HAP-1 (cell line): Measurements from ENCODE around the gene ABCC6.
"Not testable (repeated sequence)": the region's sequence is repeated elsewhere in the genome, so short reads cannot be mapped to it uniquely, and the experiment has no call there.

ENCODE experiments used
- DNase-seq, 2 experiments: peaks; one replicate each; pipeline ENCODE4 v3.0.0-alpha.2; 2016 to 2020; ENCODE audit warnings: low spot score in 2 of 2
- H3K27me3 ChIP-seq: fragments of 250-450 bp; sonication (Bioruptor Pico); 2 replicates; pipeline ENCODE4 v1.5.1; 2020; ENCODE audit warnings: low read depth, mild to moderate bottlenecking, moderate library complexity
- H3K36me3 ChIP-seq: fragments of 250-450 bp; sonication (Bioruptor Pico); replicated peaks from 2 replicates; pipeline ENCODE4 v1.5.1; 2020; ENCODE audit warnings: mild to moderate bottlenecking
- H3K4me1 ChIP-seq: fragments of 250-450 bp; sonication (Bioruptor Pico); 2 replicates; pipeline ENCODE4 v1.5.1; 2020; ENCODE audit warnings: mild to moderate bottlenecking
- H3K4me3 ChIP-seq: fragments of 250-450 bp; sonication (Bioruptor Pico); 2 replicates; pipeline ENCODE4 v1.5.1; 2020; ENCODE audit warnings: mild to moderate bottlenecking, moderate library complexity
- H3K9me3 ChIP-seq: fragments of 250-450 bp; sonication (Bioruptor Pico); 2 replicates; pipeline ENCODE4 v1.5.1; 2020; ENCODE audit warnings: mild to moderate bottlenecking, moderate library complexity
- in situ Hi-C: fragments of 300-500 bp; cut with MboI; formaldehyde crosslinking; loops from 3 replicates; pipeline ENCODE4 v1.14.3; 2020; ENCODE audit warnings: low sequenced_read_pairs, inconsistent platforms, mixed read lengths

The ABCC6 gene

DNA sequence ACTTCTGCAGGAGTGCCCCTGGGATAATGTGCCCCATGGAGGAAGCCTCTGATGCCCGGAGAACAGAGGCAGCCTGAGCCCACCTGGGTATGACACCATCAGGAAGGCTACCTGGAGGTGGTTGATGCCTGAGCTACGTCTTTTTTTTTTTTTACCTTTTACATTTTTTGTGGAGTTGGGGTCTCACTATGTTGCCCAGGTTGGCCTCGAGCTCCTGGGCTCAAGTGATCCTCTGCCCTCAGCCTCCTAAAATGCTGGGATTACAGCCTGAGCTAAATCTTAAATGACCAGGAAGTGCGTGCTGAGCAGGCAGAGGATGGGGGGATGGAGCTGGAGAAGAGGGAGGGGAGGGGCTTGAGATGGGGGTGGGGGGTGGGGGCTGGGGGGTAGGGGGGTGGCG is 32.7 kb downstream of the ABCC6 start:
- H3K27me3 ChIP-seq, result no peaks in the 10 kb centered on the region
- in situ Hi-C loops, result no loop called here
- DNase-seq, result no peak
- H3K4me3 ChIP-seq, result no peak overlapping the region
- no peaks in the 10 kb centered on the region for H3K36me3 ChIP-seq
- no peaks in the 10 kb centered on the region for H3K4me1 ChIP-seq
- H3K9me3 ChIP-seq, result no peaks in the 10 kb centered on the region

DNA sequence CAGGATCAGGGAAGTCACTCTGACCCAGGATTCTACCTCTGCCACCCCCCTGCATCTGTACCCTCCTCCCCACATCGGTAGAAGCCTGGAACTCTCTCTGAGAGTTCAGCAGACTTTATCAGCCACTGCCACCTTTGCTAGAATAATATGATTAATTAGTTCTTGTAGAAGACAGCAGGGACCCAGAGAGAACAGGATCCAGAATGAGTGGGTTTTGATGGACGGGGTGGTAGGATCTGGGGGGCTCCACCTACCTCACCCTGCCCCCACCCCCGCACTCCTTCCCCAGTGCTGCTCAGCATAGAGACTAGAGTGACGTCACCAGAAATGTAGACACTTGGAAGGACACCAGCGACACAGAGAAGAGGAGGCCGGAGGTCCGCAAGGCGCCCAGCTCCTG is 33.5 kb downstream of the ABCC6 start:
- no peak overlapping the region for H3K4me3 ChIP-seq
- no peaks in the 10 kb centered on the region for H3K9me3 ChIP-seq
- in situ Hi-C loops, result no loop called here
- H3K27me3 ChIP-seq, result no peaks in the 10 kb centered on the region
- H3K36me3 ChIP-seq, result no peaks in the 10 kb centered on the region
- no peak for DNase-seq
- H3K4me1 ChIP-seq, result no peaks in the 10 kb centered on the region

DNA sequence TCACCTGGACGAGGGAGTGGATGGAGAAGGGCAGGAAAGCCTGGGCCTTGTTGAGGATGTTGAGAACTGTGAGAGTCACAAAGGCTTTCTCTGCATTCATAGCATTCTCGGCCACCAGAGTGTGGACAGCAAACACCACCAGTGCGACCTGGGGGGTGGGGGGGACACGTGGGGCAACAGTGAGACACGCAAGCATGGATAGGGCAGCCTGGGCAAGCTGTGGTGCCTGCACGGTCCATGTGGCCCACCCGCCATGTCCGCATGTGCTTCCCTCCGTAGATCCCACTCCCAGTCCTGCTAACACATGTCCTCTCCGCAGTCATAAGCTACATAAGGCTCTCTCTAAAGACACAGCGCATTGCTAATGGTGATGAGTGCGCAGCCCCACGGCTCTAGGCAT is 34.5 kb downstream of the ABCC6 start:
- Histone ChIP-seq H3K4me1 (no peaks in the 10 kb centered on the region), H3K9me3 (no peaks in the 10 kb centered on the region), H3K36me3 (no peaks in the 10 kb centered on the region), H3K27me3 (no peaks in the 10 kb centered on the region), H3K4me3 (no peak overlapping the region)
- in situ Hi-C loops, result no loop called here
- no peak for DNase-seq

GRCh38 chr16:16186820-16187219 is 36.5 kb downstream of the ABCC6 start:
- H3K9me3 ChIP-seq, result no peaks in the 10 kb centered on the region
- H3K4me1 ChIP-seq, result no peaks in the 10 kb centered on the region
- H3K27me3 ChIP-seq, result no peaks in the 10 kb centered on the region
- H3K36me3 ChIP-seq, result no peaks in the 10 kb centered on the region
- no peak overlapping the region for H3K4me3 ChIP-seq
- in situ Hi-C loops, result no loop called here
- DNase-seq, result no peak

DNA sequence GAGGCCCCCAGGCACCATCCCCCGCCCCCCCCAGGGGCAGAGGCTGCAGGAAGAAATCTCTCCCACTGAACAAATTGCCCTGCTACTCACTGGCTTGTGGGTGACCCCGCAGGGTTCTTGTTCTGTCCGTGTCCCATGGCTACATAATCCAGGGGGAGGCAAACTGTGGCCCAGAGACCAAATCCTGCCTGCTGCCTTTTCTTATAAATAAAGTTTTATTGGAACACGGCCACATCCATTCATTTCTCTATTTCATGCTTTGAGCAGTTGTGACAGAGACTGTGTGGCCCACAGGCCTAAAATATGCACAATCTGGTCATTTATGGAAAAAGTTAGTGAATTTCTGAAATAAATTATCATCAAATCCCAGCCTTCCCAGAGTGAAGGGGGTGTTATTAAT is 38.2 kb downstream of the ABCC6 start:
- DNase-seq, result no peak
- Histone ChIP-seq H3K4me1 (no peaks in the 10 kb centered on the region), H3K4me3 (no peak overlapping the region), H3K36me3 (no peaks in the 10 kb centered on the region), H3K27me3 (no peaks in the 10 kb centered on the region), H3K9me3 (no peaks in the 10 kb centered on the region)
- in situ Hi-C loops, result no loop called here

- in situ Hi-C loops, result no loop called here
- Histone ChIP-seq H3K4me1 (no peaks in the 10 kb centered on the region), H3K27me3 (no peaks in the 10 kb centered on the region), H3K36me3 (no peaks in the 10 kb centered on the region), H3K9me3 (no peaks in the 10 kb centered on the region), H3K4me3 (no peak overlapping the region)
- no peak for DNase-seq
Observed at GRCh38 chr16:16184594-16184993, 38.7 kb downstream of the ABCC6 start.

DNA sequence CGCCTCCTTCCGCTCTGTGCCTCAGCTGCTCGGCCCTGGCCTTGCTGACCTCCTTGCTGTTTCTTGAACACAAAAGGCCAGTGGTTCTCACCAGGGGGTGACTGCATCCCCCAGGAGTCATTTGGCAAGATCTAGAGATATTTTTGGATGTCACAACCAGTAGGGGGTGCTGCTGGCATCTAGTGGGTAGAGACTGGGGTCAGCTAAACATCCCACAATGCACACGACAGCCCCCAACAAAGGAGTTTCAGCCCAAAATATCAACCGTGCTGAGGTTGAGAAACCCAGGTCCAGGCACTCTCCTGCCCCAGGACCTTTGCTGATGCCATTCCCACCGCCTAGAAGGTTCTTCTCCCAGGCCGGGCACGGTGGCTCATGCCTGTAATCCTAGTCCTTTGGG is 39.7 kb downstream of the ABCC6 start:
- no peak overlapping the region for H3K4me3 ChIP-seq
- in situ Hi-C loops, result no loop called here
- no peaks in the 10 kb centered on the region for H3K27me3 ChIP-seq
- DNase-seq, result peak in 1 of 2 experiments; percentile 54
- no peaks in the 10 kb centered on the region for H3K9me3 ChIP-seq
- no peaks in the 10 kb centered on the region for H3K36me3 ChIP-seq
- no peaks in the 10 kb centered on the region for H3K4me1 ChIP-seq

GRCh38 chr16:16182918-16183317 is 40.4 kb downstream of the ABCC6 start:
- H3K4me3 ChIP-seq, result no peak overlapping the region
- DNase-seq, result no peak
- H3K4me1 ChIP-seq, result no peaks in the 10 kb centered on the region
- H3K36me3 ChIP-seq, result no peaks in the 10 kb centered on the region
- H3K27me3 ChIP-seq, result no peaks in the 10 kb centered on the region
- in situ Hi-C loops, result no loop called here
- no peaks in the 10 kb centered on the region for H3K9me3 ChIP-seq

DNA sequence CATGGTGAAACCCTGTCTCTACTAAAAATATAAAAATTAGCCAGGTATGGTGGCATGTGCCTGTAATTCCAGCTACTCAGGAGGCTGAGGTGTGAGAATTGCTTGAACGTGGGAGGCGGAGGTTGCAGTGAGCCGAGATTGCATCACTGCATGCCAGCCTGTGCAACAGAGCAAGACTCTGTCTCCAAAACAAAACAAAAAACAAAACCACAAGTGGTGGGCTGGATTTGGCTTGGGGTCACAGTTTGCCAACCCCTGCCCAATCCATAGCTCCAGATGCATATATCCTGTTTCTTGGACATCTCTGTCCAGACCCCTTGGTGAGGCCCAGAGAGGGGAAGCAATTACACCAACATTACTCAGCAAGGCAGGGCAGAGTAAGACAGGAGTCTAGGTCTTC is 41.5 kb downstream of the ABCC6 start:
- in situ Hi-C loops, DNase-seq, H3K36me3 ChIP-seq, H3K4me1 ChIP-seq, H3K4me3 ChIP-seq, H3K9me3 ChIP-seq, H3K27me3 ChIP-seq: not testable (repeated sequence)

DNA sequence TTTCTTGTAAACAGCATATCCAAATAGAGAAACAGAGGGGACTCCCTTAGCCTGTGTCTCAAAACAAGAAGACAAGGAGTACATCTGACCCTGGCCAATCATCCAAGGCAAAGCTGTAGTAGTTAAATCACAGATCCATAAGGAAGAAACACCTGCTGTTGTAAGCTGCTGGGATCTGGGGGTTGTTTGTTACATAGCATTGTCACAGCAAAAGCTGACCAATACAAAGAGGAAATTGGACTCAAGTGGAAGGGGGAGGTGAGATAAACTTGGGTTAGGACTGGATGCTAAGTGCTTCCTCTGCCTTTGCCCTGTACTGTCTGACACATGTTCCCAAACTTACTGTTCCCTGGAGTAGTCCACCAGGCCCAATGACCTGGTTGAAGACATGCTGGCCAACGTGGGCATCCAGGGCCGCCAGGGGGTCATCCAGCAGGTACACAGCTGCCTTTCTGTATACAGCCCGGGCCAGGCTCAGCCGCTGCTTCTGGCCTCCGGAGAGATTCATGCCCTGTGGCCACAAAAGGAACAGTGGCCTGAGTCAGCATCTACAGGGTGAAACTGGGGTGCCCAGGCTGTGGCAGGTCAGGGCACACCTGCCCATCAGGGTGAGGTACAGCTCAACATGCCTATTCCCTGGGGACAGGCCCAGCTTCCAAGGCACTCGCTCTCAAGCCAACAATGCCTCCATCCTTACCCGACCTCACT is 44.7 kb downstream of the ABCC6 start:
- peaks cover 5% of the 10 kb centered on the region for H3K9me3 ChIP-seq
- no peaks in the 10 kb centered on the region for H3K36me3 ChIP-seq
- in situ Hi-C loops, result no loop called here
- H3K27me3 ChIP-seq, result no peaks in the 10 kb centered on the region
- no peak overlapping the region for H3K4me3 ChIP-seq
- H3K4me1 ChIP-seq, result no peaks in the 10 kb centered on the region
- DNase-seq, result no peak

GRCh38 chr16:16176328-16176727 is 47.0 kb downstream of the ABCC6 start:
- DNase-seq, result no peak
- Histone ChIP-seq H3K36me3 (no peaks in the 10 kb centered on the region), H3K27me3 (no peaks in the 10 kb centered on the region), H3K4me3 (no peak overlapping the region), H3K9me3 (peaks cover 5% of the 10 kb centered on the region), H3K4me1 (no peaks in the 10 kb centered on the region)
- in situ Hi-C loops, result no loop called here

DNA sequence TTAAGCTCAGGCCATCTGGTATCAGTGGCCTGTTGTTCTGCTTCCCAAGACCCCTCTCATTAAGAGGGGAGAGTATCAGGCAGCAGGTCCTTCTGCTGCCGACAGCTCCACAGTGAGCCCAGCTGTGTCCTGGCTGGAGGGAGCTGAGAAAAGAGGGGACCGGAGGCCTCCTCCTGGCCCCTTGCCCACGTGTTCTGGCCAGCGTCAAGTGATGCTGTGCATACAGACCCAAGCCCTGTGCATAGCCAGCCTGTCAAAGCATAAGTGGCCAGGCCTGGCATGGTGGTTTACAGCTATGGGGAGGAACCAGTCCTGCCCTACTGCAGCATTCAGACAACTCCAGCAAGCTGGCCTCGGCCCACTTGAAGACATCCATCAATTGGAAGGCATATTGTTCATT is 48.0 kb downstream of the ABCC6 start:
- in situ Hi-C loops, result no loop called here

DNA sequence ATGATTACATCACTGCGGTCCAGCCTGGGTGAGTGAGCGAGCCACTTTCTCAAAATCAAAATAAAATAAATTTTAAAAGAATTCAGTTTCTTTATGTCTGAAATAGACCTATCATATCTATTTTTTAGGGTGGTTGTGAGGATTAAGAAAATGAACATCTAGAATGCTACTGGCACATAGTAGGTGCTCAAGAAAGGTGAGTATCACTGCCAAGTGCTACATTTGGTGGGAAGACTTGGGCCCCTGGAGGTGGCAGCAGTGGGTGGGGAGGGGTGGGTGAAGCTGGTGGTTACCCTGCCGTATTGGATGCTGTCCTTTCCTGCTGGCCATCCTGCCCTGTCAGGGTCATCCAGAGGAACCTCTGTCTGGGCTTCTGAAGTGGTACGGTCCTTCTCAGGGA is 50.3 kb downstream of the ABCC6 start:
- H3K4me3 ChIP-seq, result no peak overlapping the region
- no peaks in the 10 kb centered on the region for H3K36me3 ChIP-seq
- no peaks in the 10 kb centered on the region for H3K4me1 ChIP-seq
- peaks cover 5% of the 10 kb centered on the region for H3K9me3 ChIP-seq
- H3K27me3 ChIP-seq, result no peaks in the 10 kb centered on the region
- DNase-seq, result no peak
- in situ Hi-C loops, result no loop called here

More for the DNA sequence above, 48.0 kb downstream of the ABCC6 start:
- no peaks in the 10 kb centered on the region for H3K36me3 ChIP-seq
- no peak overlapping the region for H3K4me3 ChIP-seq
- H3K27me3 ChIP-seq, result no peaks in the 10 kb centered on the region
- peaks cover 5% of the 10 kb centered on the region for H3K9me3 ChIP-seq
- no peaks in the 10 kb centered on the region for H3K4me1 ChIP-seq
- DNase-seq, result no peak

GRCh38 chr16:16171332-16171919 is 51.9 kb downstream of the ABCC6 start:
- Histone ChIP-seq H3K27me3 (no peaks in the 10 kb centered on the region), H3K4me1 (no peaks in the 10 kb centered on the region), H3K9me3 (peaks cover 3% of the 10 kb centered on the region), H3K4me3 (no peak overlapping the region), H3K36me3 (no peaks in the 10 kb centered on the region)
- in situ Hi-C loops, result no loop called here
- no peak for DNase-seq

- no peak for DNase-seq
- Histone ChIP-seq H3K27me3 (no peaks in the 10 kb centered on the region), H3K36me3 (no peaks in the 10 kb centered on the region), H3K4me1 (no peaks in the 10 kb centered on the region), H3K4me3 (no peak overlapping the region), H3K9me3 (no peaks in the 10 kb centered on the region)
- in situ Hi-C loops, result no loop called here
Observed at GRCh38 chr16:16169615-16170014, 53.7 kb downstream of the ABCC6 start.
